IMR-90 (cell line): ENCODE measurements around the gene SOD1. TPM values are rescaled to one million over a fixed set of nuclear protein-coding genes. Genes with fewer than 3 reads are reported as not detected.
A peak's percentile ranks its signal among the peaks of the same experiment; 100 is the strongest.

Source experiments
- ATAC-seq: fragments of 200-7000 bp; cut with Tn5 transposase; 2 replicates; pipeline ENCODE4 v1.9.1; 2020; ENCODE audit warnings: low read depth, mild to moderate bottlenecking, moderate library complexity
- BruUV-seq: library from RNA; stranded (reverse); fragments of 400-500 nt; replicated peaks from 2 replicates; lab custom pipeline; 2021; lab: Mats Ljungman, UMichigan
- CTCF ChIA-PET: fragments of 300-600 bp; formaldehyde crosslinking; extraction: SDS; loops from one replicate; lab custom pipeline; 2021; ENCODE audit warnings: antibody characterized with exemption; lab: Yijun Ruan, JAX
- POLR2A ChIA-PET: fragments of 300-600 bp; sonication (Branson Sonifier 250); formaldehyde crosslinking; loops from one replicate; lab custom pipeline; 2022; ENCODE audit warnings: antibody characterized with exemption; ENCODE audit not compliant: unreplicated experiment; lab: Charles Lee
- DNase-seq: peaks from one replicate; pipeline ENCODE4 v3.0.0; 2013
- H2AFZ ChIP-seq: replicated peaks from 2 replicates; pipeline ENCODE3; 2013; ENCODE audit warnings: low read length, mild to moderate bottlenecking; ENCODE audit not compliant: poor library complexity
- H2AK5ac ChIP-seq: 2 replicates; pipeline ENCODE4 v1.6.1; 2013; ENCODE audit warnings: low read depth, low read length, inconsistent platforms
- H2AK9ac ChIP-seq: replicated peaks from 2 replicates; pipeline ENCODE3; 2013; ENCODE audit warnings: mild to moderate bottlenecking, low read depth, low read length, moderate library complexity; ENCODE audit not compliant: poor library complexity
- H2BK120ac ChIP-seq: 2 replicates; pipeline ENCODE4 v1.6.1; 2013; ENCODE audit warnings: low read depth, low read length, inconsistent platforms
- H2BK15ac ChIP-seq: 3 replicates; pipeline ENCODE4 v1.6.1; 2013; ENCODE audit warnings: low read depth, low read length, inconsistent platforms
- H2BK20ac ChIP-seq: 2 replicates; pipeline ENCODE4 v1.6.1; 2013; ENCODE audit warnings: low read depth, mild to moderate bottlenecking, inconsistent platforms, low read length, moderate library complexity
- H2BK5ac ChIP-seq: 2 replicates; pipeline ENCODE4 v1.6.1; 2013; ENCODE audit warnings: mild to moderate bottlenecking, low read depth, low read length, inconsistent platforms; ENCODE audit not compliant: poor library complexity, severe bottlenecking
- H3K14ac ChIP-seq: replicated peaks from 2 replicates; pipeline ENCODE4 v1.6.1; 2013; ENCODE audit warnings: low read depth, low read length, inconsistent platforms
- H3K18ac ChIP-seq: 2 replicates; pipeline ENCODE4 v1.6.1; 2013; ENCODE audit warnings: low read depth, low read length, control low read depth
- H3K23ac ChIP-seq: 2 replicates; pipeline ENCODE4 v1.6.1; 2013; ENCODE audit warnings: low read depth, low read length, inconsistent platforms
- H3K27ac ChIP-seq: 2 replicates; pipeline ENCODE4 v1.5.1; 2013; ENCODE audit warnings: mild to moderate bottlenecking, control low read depth, low read length; ENCODE audit not compliant: insufficient read depth
- H3K27me3 ChIP-seq: 2 replicates; pipeline ENCODE4 v1.6.1; 2013; ENCODE audit warnings: low read length; ENCODE audit not compliant: control insufficient read depth, insufficient read depth
- H3K36me3 ChIP-seq: 2 replicates; pipeline ENCODE4 v1.6.1; 2013; ENCODE audit warnings: low read length, mixed read lengths; ENCODE audit not compliant: control insufficient read depth, insufficient read depth
- H3K4ac ChIP-seq: 2 replicates; pipeline ENCODE4 v1.6.1; 2013; ENCODE audit warnings: low read depth, low read length, inconsistent platforms
- H3K4me1 ChIP-seq: 2 replicates; pipeline ENCODE4 v1.6.1; 2013; ENCODE audit warnings: low read length, mixed read lengths; ENCODE audit not compliant: control insufficient read depth, insufficient read depth
- H3K4me2 ChIP-seq: 2 replicates; pipeline ENCODE4 v1.6.1; 2013; ENCODE audit warnings: low read depth, mild to moderate bottlenecking, control low read depth, low read length, moderate library complexity
- H3K4me3 ChIP-seq: 2 replicates; pipeline ENCODE4 v1.5.1; 2013; ENCODE audit warnings: low read depth, mild to moderate bottlenecking, control low read depth, low read length, moderate library complexity; ENCODE audit not compliant: insufficient read depth
- H3K56ac ChIP-seq: 2 replicates; pipeline ENCODE4 v1.6.1; 2013; ENCODE audit warnings: low read length, inconsistent platforms; ENCODE audit not compliant: insufficient read depth; ENCODE audit errors: extremely low read depth
- H3K79me1 ChIP-seq, 2 experiments: 2 replicates each; pipeline ENCODE4 v1.6.1; 2013; ENCODE audit warnings: low read length in 2 of 2, inconsistent platforms in 1 of 2, low read depth in 1 of 2
- H3K9ac ChIP-seq: 2 replicates; pipeline ENCODE4 v1.6.1; 2013; ENCODE audit warnings: low read depth, low read length, control low read depth
- H3K9me1 ChIP-seq: 2 replicates; pipeline ENCODE4 v1.6.1; 2013; ENCODE audit warnings: low read length, inconsistent platforms; ENCODE audit not compliant: insufficient read depth
- H3K9me3 ChIP-seq: 2 replicates; pipeline ENCODE4 v1.6.1; 2013; ENCODE audit warnings: low read length; ENCODE audit not compliant: control insufficient read depth, insufficient read depth
- H4K20me1 ChIP-seq: 2 replicates; pipeline ENCODE4 v1.6.1; 2013; ENCODE audit warnings: low read length, inconsistent platforms; ENCODE audit not compliant: insufficient read depth
- H4K5ac ChIP-seq: 2 replicates; pipeline ENCODE4 v1.6.1; 2013; ENCODE audit warnings: mild to moderate bottlenecking, low read depth, low read length, control low read depth
- H4K8ac ChIP-seq, 2 experiments: 2 replicates each; pipeline ENCODE4 v1.6.1; 2013; ENCODE audit warnings: low read depth in 2 of 2, low read length in 2 of 2, control low read depth in 1 of 2, inconsistent platforms in 1 of 2
- H4K91ac ChIP-seq: 2 replicates; pipeline ENCODE4 v1.6.1; 2013; ENCODE audit warnings: low read depth, low read length, inconsistent platforms; ENCODE audit not compliant: insufficient read depth
- BHLHE40 ChIP-seq: fragments of 150-350 bp; IDR thresholded peaks from 2 replicates; pipeline ENCODE4 v1.6.1; 2016; ENCODE audit warnings: mild to moderate bottlenecking, low read depth, low read length
- CEBPB ChIP-seq: IDR thresholded peaks from 2 replicates; pipeline ENCODE4 v1.6.1; 2012; ENCODE audit warnings: low read depth, low read length, improper control_type of control experiment
- CHD1 ChIP-seq: IDR thresholded peaks from 2 replicates; pipeline ENCODE4 v1.6.1; 2012; ENCODE audit warnings: low read depth, low read length, improper control_type of control experiment
- CTCF ChIP-seq: conservative IDR thresholded peaks from 2 replicates; pipeline ENCODE4 v1.5.1; 2012; ENCODE audit warnings: mild to moderate bottlenecking, low read depth, low read length, improper control_type of control experiment
- FOS ChIP-seq: fragments of 150-350 bp; IDR thresholded peaks from 2 replicates; pipeline ENCODE4 v1.6.1; 2016; ENCODE audit warnings: low read depth, low read length
- MAFK ChIP-seq: IDR thresholded peaks from 2 replicates; pipeline ENCODE4 v1.6.1; 2012; ENCODE audit warnings: low read depth, low read length, improper control_type of control experiment
- MAZ ChIP-seq: IDR thresholded peaks from 2 replicates; pipeline ENCODE4 v1.6.1; 2012; ENCODE audit warnings: low read depth, mild to moderate bottlenecking, low read length, improper control_type of control experiment, moderate library complexity, borderline replicate concordance
- MXI1 ChIP-seq: IDR thresholded peaks from 2 replicates; pipeline ENCODE4 v1.6.1; 2012; ENCODE audit warnings: low read depth, mild to moderate bottlenecking, low read length, moderate library complexity, borderline replicate concordance
- NFE2L2 ChIP-seq: fragments of 150-350 bp; IDR thresholded peaks from 2 replicates; pipeline ENCODE4 v1.6.1; 2016; ENCODE audit warnings: low read depth, mild to moderate bottlenecking, low read length
- RAD21 ChIP-seq: IDR thresholded peaks from 2 replicates; pipeline ENCODE4 v1.6.1; 2012; ENCODE audit warnings: low read length, improper control_type of control experiment
- RCOR1 ChIP-seq: IDR thresholded peaks from 2 replicates; pipeline ENCODE4 v1.6.1; 2012; ENCODE audit warnings: mild to moderate bottlenecking, low read length, improper control_type of control experiment; ENCODE audit not compliant: insufficient replicate concordance
- RFX5 ChIP-seq: IDR thresholded peaks from 2 replicates; pipeline ENCODE4 v1.8.0; 2012; ENCODE audit warnings: low read depth, mild to moderate bottlenecking, low read length, moderate library complexity
- SMC3 ChIP-seq: fragments of 150-350 bp; IDR thresholded peaks from 2 replicates; pipeline ENCODE4 v1.6.1; 2016; ENCODE audit warnings: low read depth, mild to moderate bottlenecking, antibody characterized with exemption, low read length, moderate library complexity
- USF2 ChIP-seq: fragments of 150-350 bp; IDR thresholded peaks from 2 replicates; pipeline ENCODE4 v1.6.1; 2017; ENCODE audit warnings: mild to moderate bottlenecking, antibody characterized with exemption, low read length, low read depth
- WGBS, 2 experiments: methylation state at CpG; one replicate each; pipeline versions ENCODE4 v1.1.5 to v1.1.7; 2013; ENCODE audit warnings: missing lambda C conversion rate in 2 of 2; ENCODE audit not compliant: insufficient read length in 1 of 2; ENCODE audit errors: extremely low coverage in 2 of 2; 5-methylcytosine and 5-hydroxymethylcytosine counted together
- dilution Hi-C: fragments of 300-500 bp; cut with HindIII; formaldehyde crosslinking; loops from one replicate; pipeline ENCODE4 v1.14.3; 2018; ENCODE audit warnings: low sequenced_read_pairs; ENCODE audit not compliant: unreplicated experiment
- in situ Hi-C: fragments of 300-500 bp; cut with MboI; formaldehyde crosslinking; loops from 3 replicates; pipeline ENCODE4 v1.14.3; 2019; ENCODE audit warnings: low sequenced_read_pairs, inconsistent platforms, mixed read lengths
- intact Hi-C: fragments of 100-400 bp; cut with micrococcal nuclease; formaldehyde crosslinking; loops from 2 replicates; pipeline ENCODE4 v1.10.0; 2022
- polyA plus RNA-seq, 3 experiments: library from polyadenylated mRNA; depleted of rRNA; stranded (reverse); fragments of >200 nt; gene quantifications; 2 replicates each; pipeline ENCODE4 v1.2.3, GENCODE V29; 2012; ENCODE audit warnings: low replicate concordance in 1 of 3
- total RNA-seq: library from RNA; depleted of rRNA; stranded (reverse); fragments of >200 nt; gene quantifications from 2 replicates; pipeline ENCODE4 v1.2.3, GENCODE V29; 2012

SOD1 gene
- total and polyA plus RNA-seq, 2 of the 4 experiments (the other 2 are of a cell fraction), result 312 to 392 TPM

GRCh38 chr21:31612894-31613785 lies 46.4 kb upstream of the SOD1 start:
- ChIA-PET CTCF (interaction anchor here (0.6 kb wide), 1 partner anchor 414 kb away, joined by 3 read pairs; no protein-coding TSS in a partner anchor), POLR2A (no interaction called here)
- TF ChIP-seq MAZ (no peak), SMC3 (no peak), NFE2L2 (no peak), BHLHE40 (no peak), CTCF (no peak), RAD21 (no peak), MXI1 (no peak), RFX5 (no peak), FOS (no peak), CEBPB (no peak), CHD1 (no peak), USF2 (no peak), MAFK (no peak), RCOR1 (no peak)

More at GRCh38 chr21:31612894-31613785, 46.4 kb upstream of the SOD1 start:
- no peaks in the 10 kb centered on the region for H3K9me1 ChIP-seq
- H2BK120ac ChIP-seq, result no peak overlapping the region
- in situ Hi-C loops (no loop called here), intact Hi-C loops (no loop called here), dilution Hi-C loops (no loop called here)
- H2AFZ ChIP-seq, result peak overlapping the region; percentile 58
- H3K27me3 ChIP-seq, result peaks cover 7% of the 10 kb centered on the region; the same call in 1 of the 2 replicates
- H4K8ac ChIP-seq, result no peak overlapping the region
- H2AK9ac ChIP-seq, result peak overlapping the region; percentile 42
- H3K9ac ChIP-seq, result no peak overlapping the region
- no peak overlapping the region for H3K56ac ChIP-seq
- no peak overlapping the region for H3K18ac ChIP-seq
- H3K4me1 ChIP-seq, result no peaks in the 10 kb centered on the region
- no peak overlapping the region for H4K91ac ChIP-seq
- H3K23ac ChIP-seq, result no peak overlapping the region
- H2BK15ac ChIP-seq, result no peak overlapping the region
- H3K79me1 ChIP-seq, result no peaks in the 10 kb centered on the region
- 26% methylated on average over 9 of the region's 22 CpGs; no CpG with 5 or more reads in 1 of the 2 experiments for WGBS, 2 experiments
- H3K4me3 ChIP-seq, result no peak overlapping the region
- no peak overlapping the region; the same call in 1 of the 2 replicates for H3K4me2 ChIP-seq
- ATAC-seq (peak; percentile 61), DNase-seq (peak; percentile 15)
- H3K9me3 ChIP-seq, result no peaks in the 10 kb centered on the region
- no peak overlapping the region for H2BK5ac ChIP-seq
- no peak overlapping the region for H4K5ac ChIP-seq
- BruUV-seq, result no TSS peak
- no peak overlapping the region for H3K4ac ChIP-seq
- H3K36me3 ChIP-seq, result no peaks in the 10 kb centered on the region
- no peak overlapping the region for H3K14ac ChIP-seq
- H2AK5ac ChIP-seq, result no peak overlapping the region
- H4K20me1 ChIP-seq, result no peaks in the 10 kb centered on the region
- H2BK20ac ChIP-seq, result no peak overlapping the region
- no peak overlapping the region for H3K27ac ChIP-seq
